GM19099 (cell line): ENCODE results near the gene PSAP.

ENCODE experiments used
- POLR2A ChIP-seq: IDR thresholded peaks from 3 replicates; pipeline ENCODE4 v1.6.1; 2011; ENCODE audit warnings: low read depth; ENCODE audit not compliant: insufficient read length; ENCODE audit errors: extremely low read depth

The PSAP gene

DNA sequence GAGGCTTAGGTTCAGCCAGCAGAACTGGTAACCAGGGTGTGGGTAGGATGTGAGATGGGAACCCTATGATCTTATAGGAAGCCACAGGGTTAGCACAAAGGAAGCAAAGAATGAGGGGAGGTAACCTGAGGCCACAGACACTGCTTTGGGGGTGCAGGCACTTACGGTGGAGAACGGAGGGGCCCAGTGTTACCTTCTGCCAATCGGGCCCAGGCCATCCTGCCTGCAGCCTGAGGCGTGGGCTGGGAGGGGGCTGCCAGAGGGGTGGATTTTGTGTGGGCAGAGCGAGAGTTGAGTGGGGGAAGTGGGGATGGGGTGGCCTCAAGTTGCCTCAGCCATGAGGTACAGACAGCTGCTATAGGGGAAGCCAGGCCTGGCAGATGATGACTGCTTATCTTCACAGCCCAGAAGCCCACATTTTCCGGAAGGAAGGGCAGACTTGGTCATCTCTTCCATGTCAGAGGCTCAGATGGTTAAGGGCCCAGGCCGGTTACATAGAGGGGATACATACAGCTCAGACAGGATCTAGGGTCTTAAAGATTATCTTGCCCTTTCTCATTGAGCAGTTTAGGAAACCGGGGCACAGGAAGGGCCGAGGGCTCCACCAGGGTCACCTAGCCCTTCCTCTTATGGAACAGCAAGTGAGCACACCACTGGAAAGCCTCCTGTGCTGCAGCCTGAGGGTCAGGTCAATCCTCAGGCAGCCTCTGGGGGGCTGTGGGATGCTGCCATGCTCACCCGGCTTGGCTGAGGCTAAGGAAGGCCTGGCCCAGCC lies 53.3 kb downstream of the PSAP start:
- no peak for TF ChIP-seq POLR2A

DNA sequence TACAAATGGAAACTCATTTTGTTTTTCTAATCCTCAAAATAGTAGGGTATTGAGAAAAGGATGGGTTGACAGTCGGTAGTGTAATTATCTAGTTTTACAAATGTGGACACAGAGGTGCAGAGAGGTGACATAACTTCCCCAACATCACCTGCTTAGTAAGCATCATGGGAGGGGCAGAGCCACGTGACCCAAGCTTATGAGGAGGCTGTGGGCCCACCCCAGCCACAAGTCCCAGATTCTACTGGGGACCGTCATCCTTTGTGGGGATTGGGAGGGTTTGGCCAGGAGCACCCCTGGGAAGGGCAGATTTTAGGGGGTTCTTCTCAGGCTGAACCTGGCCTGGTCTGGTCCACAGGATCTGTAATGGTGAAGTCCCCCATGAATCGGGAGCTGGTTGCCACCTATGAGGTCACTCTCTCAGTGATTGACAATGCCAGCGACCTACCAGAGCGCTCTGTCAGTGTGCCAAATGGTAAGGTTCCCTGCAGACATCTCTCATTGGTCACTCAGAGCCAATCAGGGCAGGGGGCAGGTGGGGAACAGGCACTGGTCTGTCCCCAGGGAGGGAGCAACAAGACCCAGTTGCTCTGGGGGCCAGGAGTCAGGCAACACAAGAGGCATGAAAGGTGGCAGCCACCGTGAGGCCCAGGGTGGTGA lies 54.2 kb downstream of the PSAP start:
- TF ChIP-seq POLR2A = no peak

DNA sequence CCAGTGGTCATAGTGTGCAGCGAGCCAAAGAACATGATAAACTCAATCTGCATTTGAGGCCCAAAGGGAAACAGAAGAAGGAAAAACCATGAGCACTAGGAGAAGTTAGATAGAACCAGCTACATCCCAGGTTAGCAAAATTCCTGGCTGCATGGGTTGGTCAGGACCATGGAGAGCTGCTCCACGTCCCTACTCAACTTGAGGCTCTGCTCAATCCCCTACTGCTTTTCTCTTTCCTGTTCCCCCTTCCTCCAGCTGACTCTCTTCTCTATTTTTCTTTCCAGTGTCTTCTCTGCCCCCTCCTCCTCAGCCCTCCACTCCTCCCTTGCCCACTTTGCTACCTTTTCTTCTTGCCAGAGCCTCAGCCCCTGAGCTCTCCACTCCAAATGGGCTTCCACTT lies 55.8 kb downstream of the PSAP start:
- no peak for TF ChIP-seq POLR2A

DNA sequence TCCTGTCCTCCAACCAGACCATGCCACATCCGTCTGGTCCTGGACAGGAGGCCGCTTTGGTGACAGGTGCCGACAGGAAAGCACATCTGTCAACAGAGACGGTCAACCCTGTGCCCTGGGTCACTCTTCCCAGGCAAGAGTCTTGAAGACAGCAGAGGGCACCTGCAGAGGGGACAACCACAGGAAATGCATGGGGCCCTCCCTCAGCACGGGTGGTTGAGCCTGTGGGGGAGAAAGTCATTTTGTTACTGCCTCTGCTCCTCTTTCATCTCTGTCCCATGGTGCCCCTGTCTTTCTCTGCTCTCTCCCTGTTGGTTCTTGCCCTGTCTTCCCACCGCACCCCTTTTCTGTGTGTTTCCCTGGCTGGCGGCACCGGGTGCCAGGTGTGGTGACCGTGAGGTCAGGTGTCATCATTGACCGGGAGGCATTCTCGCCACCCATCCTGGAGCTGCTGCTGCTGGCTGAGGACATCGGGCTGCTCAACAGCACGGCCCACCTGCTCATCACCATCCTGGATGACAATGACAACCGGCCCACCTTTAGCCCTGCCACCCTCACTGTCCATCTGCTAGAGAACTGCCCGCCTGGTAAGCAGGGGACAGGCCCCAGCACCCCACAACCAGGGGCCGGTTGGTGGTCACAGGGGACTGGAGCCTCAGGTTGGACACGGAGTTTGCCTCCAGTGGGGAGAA lies 60.2 kb downstream of the PSAP start:
- TF ChIP-seq POLR2A = no peak

DNA sequence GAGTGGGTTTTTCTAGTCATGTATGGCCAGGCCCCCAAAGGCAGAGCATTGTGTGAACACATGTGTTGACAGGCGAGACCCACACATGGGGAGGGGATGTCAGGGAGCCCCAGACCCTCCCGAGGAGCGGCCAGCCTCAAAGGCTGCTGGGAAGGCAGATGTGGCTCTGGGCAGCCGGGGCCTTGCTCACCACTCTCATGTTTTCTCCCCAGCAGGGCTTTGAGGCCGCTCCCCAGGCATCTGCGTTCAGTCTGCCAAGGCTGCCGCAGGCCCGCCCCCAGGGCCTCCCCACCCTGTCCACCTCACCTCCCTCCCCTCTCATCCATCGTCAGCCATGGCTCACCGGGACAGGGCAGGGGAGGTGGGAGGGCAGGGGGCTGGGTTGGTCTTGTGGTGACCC lies 61.2 kb downstream of the PSAP start:
- TF ChIP-seq POLR2A = no peak

DNA sequence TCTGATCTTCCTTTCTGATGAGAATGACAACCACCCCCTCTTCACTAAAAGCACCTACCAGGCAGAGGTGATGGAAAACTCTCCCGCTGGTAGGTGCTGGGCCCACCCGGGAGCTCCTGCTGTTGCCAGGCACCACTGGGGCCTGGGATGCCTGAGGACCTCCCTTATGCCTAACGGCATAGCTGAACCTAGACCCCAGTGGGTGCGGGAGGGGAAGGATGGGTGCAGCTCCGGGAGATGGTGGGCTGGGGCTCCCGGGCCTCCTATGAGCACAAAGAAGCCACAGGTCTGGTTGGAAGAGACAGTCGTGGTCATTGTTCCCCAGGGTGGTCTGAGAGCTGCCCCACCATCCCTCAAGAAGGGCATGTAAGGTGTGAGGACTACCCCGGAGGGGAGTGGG lies 62.1 kb downstream of the PSAP start:
- no peak for TF ChIP-seq POLR2A

DNA sequence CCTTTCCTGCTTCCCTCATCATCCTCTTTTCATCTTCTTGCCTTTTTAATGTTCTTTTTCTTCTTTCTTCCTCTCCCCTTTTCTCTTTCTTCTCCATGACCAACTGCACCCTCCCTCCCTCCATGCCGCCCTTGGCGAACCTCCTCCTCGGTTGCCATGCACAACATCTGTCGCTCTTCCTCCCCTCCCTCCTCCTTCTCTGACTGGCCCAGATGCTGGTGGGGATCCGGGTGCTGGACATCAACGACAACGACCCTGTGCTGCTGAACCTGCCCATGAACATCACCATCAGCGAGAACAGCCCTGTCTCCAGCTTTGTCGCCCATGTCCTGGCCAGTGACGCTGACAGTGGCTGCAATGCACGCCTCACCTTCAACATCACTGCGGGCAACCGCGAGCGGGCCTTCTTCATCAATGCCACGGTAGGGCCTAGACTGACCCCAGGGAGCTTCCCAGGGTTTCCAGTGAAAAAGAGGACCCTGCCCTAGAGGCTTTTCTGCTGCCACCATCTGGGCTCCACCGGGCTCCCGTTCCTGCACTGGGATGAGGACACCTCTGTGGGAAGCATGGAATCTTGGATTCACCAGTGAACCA lies 66.3 kb downstream of the PSAP start:
- no peak for TF ChIP-seq POLR2A

DNA sequence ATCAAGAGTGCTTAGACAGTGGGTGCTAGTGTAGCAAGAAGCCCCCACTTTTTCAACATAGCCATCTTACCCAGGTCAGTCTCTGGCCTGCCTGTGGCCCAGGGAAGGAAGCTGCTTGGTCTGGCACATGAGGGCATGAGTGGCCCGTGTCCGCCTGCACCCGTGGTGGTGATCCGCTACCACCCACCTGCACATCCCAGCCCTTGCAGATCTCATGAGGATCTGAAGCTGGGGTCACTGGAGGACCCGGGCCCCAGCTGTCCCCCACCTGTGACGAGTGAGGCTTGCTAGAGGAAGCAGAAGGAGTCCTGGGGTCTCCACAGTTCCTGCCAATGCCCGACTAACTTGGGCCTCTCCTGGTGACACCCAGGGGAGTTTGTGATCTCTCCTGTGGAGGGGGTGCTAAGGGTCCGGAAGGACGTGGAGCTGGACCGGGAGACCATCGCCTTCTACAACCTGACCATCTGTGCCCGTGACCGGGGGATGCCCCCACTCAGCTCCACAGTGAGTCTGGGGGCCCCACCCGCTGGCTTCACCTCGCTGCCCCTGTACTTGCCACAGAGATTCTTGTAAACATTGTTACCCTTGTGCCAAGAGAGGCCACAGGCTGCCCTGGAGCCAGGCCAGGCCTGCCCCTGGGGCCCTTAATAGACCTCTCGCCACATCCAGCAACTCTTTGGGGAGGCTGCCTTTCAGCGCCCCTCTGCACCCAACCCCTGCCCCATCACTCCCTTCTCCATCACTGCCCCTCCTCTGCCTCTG lies 67.0 kb downstream of the PSAP start:
- TF ChIP-seq POLR2A = no peak

DNA sequence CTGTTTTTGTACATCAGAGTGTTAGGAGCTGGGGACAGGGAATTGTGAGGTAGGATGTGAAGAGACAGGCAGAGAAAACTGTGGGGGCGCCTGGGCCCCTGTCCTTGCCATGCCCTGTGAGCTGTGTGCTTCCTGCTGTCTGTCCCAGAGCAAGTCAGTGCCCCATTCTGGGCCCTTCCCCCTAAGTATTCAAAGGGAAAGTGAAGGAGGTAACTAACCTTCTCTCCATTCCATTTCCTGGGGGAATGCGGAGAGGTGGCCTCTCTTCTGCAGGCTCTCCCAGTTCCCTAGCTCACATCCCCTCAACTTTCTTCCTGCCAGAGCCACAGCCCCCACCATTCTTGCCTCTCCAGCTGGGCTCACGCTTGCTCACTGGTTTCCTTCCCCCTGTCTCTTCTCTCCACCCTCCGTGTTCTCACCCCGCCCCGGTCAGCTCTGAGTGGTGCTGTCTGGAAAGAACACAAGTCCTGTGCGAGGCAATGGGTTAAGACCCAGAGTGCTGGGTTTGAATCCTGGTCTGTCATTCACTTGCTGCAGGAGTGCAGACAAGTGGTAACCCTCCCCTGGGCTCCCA lies 68.0 kb downstream of the PSAP start:
- TF ChIP-seq POLR2A = no peak

DNA sequence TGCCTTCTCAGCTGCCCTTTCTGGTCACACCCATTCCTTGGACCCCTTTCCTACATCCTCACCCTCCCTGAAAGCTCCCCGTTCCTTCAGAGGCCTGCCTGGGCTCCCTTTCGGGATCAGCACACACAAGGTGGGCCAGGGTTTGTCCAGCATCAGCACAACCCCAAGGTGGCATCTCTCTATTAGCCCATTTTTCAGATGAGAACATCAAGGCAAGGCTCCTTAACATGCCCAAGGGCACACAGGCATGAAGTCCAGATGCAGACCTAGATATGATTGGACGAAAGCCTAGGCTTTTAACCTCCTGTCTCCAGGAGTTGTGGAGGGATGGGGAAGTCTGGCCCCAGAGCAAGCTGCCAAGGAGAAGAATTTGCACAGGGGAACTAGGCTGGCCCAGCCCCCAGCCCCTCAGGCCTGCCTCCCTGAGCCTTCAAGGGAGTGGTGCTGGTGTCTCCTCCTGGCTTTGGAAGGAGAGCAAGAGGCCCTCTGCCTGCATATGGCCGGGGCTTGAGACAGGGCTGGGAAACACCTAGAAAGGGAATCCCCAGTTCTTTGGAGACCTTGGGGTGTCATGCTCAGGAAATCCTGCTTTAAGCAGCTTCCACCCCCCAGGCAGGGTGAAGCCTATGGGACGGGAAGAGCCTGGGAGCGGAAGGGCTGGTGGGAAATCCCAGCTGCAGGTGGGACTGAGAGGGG lies 68.7 kb downstream of the PSAP start:
- TF ChIP-seq POLR2A = no peak

DNA sequence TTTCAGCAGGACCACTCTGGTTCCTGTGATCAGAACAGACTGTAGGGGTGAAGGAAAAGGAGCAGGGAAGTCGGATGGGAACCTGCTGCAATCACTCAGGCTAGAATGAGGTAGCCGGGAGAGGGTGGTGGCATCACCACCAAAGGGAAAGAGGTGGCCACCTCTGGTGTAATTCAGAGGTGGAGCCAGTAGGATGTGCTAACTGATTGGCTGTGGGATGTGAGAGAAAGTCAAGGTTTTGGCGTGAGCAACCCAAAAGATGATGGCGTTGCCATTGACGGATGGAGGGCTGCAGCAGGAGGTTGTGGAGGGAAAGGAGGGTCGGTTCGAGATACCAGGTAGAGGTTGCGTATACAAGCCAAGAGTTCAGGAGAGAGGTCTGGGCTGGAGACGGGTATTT lies 70.3 kb downstream of the PSAP start:
- no peak for TF ChIP-seq POLR2A

DNA sequence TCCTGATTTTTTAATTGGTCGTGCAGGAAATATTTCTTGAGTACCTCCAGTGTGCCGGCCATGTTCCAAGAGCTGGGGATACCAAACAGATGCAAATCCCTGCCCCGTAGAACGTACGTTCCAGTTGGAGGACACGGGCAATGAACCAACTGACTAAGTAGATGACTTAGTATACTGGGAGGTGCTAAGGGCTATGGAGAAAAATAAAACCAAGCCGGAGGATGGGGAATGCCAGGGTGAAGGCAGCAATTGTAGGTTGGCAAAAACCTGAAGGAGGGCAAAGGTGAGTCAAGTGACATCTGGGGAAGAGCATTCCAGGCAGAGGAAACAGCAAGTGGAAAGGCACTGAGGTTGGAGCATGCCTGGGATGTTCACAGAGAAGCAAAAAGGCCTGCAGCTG lies 70.9 kb downstream of the PSAP start:
- TF ChIP-seq POLR2A = no peak

DNA sequence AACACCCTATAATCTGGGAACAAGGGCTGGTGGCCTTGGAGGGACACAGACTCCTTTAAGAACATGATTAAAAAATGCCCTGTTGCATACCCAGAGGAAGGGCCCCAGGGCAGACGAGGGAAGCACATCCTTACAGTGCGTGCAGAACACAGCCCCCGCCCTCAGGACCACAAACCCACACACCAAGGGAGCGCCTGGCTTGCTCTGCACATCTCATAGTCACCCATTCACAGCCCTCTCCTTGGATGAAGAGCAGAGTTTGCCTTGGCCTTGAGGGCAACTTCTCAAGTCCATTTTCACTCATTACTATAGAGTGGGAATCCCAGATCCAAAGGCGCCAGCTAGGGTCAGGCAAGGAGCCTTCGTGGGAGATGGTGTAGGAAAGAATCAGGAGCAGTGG lies 71.4 kb downstream of the PSAP start:
- TF ChIP-seq POLR2A = no peak
